ENCODE results near the gene SMG5. TPM values are rescaled to one million over a fixed set of nuclear protein-coding genes. Genes with fewer than 3 reads are reported as not detected.
"Not testable (repeated sequence)": the region's sequence is repeated elsewhere in the genome, so short reads cannot be mapped to it uniquely, and the experiment has no call there.

SMG5 gene
- polyA plus RNA-seq, 1 of the 3 experiments (the other 2 are of a cell fraction), result 21.3 TPM

DNA sequence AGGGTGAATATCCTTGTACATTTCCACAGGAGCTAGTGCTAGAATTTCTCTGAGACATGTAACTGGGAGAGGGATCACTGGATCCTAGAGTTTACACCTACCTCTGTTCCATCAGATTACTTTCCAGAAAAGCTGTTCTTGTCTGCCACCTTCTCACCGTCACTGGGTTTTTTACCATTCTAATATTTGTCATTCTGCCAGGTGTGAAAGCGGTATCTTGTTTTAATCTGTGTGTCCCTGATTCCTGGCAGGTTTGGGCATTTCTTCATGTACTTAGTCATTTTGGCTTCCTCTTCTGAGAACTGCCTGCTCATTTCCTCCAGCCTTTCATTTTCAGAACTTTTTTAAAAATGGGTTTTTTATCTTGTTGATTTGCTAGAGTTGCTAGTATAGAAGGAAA is 64.8 kb downstream of the SMG5 start:
- no peaks in the 10 kb centered on the region for H3K9me2 ChIP-seq
- no peak for DNase-seq
- H3K36me3 ChIP-seq (replicated peaks in 1 of 2; ENCODE audit: control insufficient read depth in 1 of 2, insufficient read depth in 2 of 2, low read length in 1 of 2), result peaks cover 6 to 12% of the 10 kb centered on the region in 2 experiments
- 35% methylated on average over 2 of the region's 2 CpGs for WGBS (ENCODE audit: low lambda C conversion rate)
- H3K4me3 ChIP-seq (ENCODE audit: low read depth in 2 of 2, low read length in 1 of 2), result no peak overlapping the region
- H3K9ac ChIP-seq, result peak overlapping the region; percentile 3; the same call in 1 of the 2 replicates
- H3K4me1 ChIP-seq (ENCODE audit: control insufficient read depth in 1 of 2, insufficient read depth in 2 of 2, low read depth in 1 of 2, low read length in 1 of 2), result peaks cover 3 to 7% of the 10 kb centered on the region in 2 experiments; a peak in 1 of 4 replicates
- peak overlapping the region; percentile 10; the same call in 1 of the 2 replicates for H3K4me2 ChIP-seq
- ChIA-PET CTCF (interaction anchor here (0.7 to 1.2 kb wide), 3 partner anchors 8 to 88 kb away, joined by 3 to 5 read pairs (median 4); no protein-coding TSS in a partner anchor), POLR2A (no interaction called here)
- H3K27me3 ChIP-seq (ENCODE audit: insufficient read depth), result no peaks in the 10 kb centered on the region
- H3K27ac ChIP-seq (ENCODE audit: low read depth in 2 of 2, low read length in 1 of 2), result peak overlapping the region in 1 of 2 experiments; percentile 63; a peak in 2 of 4 replicates
- TF ChIP-seq TCF12 (IDR thresholded peaks at IDR 0.05) (peak; percentile 64), JUND (IDR thresholded peaks at IDR 0.05) (peak; percentile 34; the same call in 1 of the 2 replicates), EP300 (IDR thresholded peaks at IDR 0.05; ENCODE audit: borderline replicate concordance in 1 of 2, low read depth in 1 of 2, low read length in 1 of 2) (0 out of 4 replicates have a peak, but pooled peaks of 1 of the 2 experiments have one; percentile 19), NFIC (IDR thresholded peaks at IDR 0.05; ENCODE audit: borderline replicate concordance) (peak; percentile 74), FOSL2 (IDR thresholded peaks at IDR 0.05; ENCODE audit: borderline replicate concordance, low read depth) (peak; percentile 13; the same call in 1 of the 2 replicates), FOXM1 (IDR thresholded peaks at IDR 0.05; ENCODE audit: low read depth) (no peak), SMC3 (IDR thresholded peaks at IDR 0.05; ENCODE audit: low read depth, low read length) (no peak)
- H4K20me1 ChIP-seq (ENCODE audit: insufficient read depth), result no peaks in the 10 kb centered on the region
- H3K9me3 ChIP-seq, result no peaks in the 10 kb centered on the region
- H3K79me2 ChIP-seq (ENCODE audit: insufficient read depth), result peaks cover 38% of the 10 kb centered on the region
- no peak overlapping the region for H2AFZ ChIP-seq (ENCODE audit: low read depth)
- H3F3A ChIP-seq (replicated peaks; ENCODE audit: insufficient read depth), result peaks cover 39% of the 10 kb centered on the region

DNA sequence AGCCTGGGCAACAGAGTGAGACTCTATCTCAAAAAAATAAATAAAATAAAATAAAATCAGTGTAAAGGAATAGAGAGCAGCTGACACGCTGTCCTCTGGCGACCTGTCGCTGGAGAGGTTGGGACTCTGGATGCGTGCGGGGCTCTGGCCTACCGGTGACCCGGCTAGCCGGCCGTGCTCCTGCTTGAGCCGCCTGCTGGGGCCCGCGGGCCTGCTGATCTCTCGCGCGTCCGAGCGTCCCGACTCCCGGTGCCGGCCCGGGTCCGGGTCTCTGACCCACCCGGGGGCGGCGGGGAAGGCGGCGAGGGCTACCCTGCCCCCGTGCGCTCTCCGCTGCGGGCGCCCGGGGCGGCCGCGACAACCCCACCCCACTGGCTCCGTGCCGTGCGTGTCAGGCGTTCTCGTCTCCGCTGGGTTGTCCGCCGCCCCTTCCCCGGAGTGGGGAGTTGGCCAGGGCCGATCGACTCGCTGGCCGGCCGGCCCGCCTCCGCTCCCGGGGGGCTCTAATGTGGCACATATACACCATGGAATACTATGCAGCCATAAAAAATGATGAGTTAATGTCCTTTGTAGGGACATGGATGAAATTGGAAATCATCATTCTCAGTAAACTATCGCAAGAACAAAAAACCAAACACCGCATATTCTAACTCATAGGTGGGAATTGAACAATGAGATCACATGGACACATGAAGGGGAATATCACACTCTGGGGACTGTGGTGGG is 66.1 kb downstream of the SMG5 start:
- 98% methylated on average over 47 of the region's 55 CpGs for WGBS (ENCODE audit: low lambda C conversion rate)
- POLR2A ChIA-PET, result not testable (repeated sequence)
- CTCF ChIA-PET, result interaction anchor here (0.7 kb wide), 1 partner anchor 14 kb away, joined by 3 read pairs; no protein-coding TSS in a partner anchor

DNA sequence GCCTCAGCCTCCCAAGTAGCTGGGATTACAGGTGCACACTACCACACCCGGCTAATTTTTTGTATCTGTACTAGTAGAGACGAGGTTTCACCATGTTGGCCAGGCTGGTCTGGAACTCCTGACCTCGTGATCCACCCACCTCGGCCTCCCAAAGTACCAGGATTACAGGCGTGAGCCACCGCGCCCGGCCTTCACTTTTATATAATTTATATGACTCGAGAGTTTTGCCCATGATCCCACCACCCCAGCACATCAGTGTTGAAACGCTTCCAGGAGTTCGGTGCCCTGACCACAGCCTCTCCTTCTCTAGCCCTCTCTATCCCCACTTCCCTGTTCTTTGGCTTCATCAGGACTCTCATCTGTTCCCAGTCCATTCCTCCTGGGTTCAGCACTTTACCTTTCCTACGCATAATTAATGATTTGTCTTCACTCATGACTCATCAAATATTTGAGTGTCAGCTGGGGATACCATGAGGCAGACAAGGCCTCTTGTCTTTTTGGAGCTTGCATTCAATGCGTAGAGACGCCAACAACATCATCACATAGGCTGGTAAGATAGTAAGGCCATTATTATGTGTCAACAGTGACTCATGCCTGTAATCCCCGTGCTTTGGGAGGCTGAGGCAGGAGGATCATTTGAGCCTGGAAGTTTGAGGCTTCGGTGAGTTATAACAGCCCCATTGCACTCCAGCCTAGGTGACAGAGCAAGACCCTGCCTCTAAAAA is 68.4 kb downstream of the SMG5 start:
- WGBS (ENCODE audit: low lambda C conversion rate), result 58% methylated on average over 16 of the region's 16 CpGs
- no peak for TF ChIP-seq SIN3A (IDR thresholded peaks at IDR 0.05; ENCODE audit: borderline replicate concordance, low read depth, low read length)
- TF ChIP-seq EZH2phosphoT487 (IDR thresholded peaks at IDR 0.05; ENCODE audit: borderline replicate concordance, low read depth), result no peak
- TF ChIP-seq, protein P1, sequence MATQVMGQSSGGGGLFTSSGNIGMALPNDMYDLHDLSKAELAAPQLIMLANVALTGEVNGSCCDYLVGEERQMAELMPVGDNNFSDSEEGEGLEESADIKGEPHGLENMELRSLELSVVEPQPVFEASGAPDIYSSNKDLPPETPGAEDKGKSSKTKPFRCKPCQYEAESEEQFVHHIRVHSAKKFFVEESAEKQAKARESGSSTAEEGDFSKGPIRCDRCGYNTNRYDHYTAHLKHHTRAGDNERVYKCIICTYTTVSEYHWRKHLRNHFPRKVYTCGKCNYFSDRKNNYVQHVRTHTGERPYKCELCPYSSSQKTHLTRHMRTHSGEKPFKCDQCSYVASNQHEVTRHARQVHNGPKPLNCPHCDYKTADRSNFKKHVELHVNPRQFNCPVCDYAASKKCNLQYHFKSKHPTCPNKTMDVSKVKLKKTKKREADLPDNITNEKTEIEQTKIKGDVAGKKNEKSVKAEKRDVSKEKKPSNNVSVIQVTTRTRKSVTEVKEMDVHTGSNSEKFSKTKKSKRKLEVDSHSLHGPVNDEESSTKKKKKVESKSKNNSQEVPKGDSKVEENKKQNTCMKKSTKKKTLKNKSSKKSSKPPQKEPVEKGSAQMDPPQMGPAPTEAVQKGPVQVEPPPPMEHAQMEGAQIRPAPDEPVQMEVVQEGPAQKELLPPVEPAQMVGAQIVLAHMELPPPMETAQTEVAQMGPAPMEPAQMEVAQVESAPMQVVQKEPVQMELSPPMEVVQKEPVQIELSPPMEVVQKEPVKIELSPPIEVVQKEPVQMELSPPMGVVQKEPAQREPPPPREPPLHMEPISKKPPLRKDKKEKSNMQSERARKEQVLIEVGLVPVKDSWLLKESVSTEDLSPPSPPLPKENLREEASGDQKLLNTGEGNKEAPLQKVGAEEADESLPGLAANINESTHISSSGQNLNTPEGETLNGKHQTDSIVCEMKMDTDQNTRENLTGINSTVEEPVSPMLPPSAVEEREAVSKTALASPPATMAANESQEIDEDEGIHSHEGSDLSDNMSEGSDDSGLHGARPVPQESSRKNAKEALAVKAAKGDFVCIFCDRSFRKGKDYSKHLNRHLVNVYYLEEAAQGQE (IDR thresholded peaks at IDR 0.05; ENCODE audit: low read depth, low read length), result no peak
- TF ChIP-seq TAF1 (IDR thresholded peaks at IDR 0.05; ENCODE audit: borderline replicate concordance, low read depth, low read length), result no peak
- peak; percentile 73 for TF ChIP-seq FOSL2 (IDR thresholded peaks at IDR 0.05; ENCODE audit: borderline replicate concordance, low read depth)
- TF ChIP-seq, protein P2, sequence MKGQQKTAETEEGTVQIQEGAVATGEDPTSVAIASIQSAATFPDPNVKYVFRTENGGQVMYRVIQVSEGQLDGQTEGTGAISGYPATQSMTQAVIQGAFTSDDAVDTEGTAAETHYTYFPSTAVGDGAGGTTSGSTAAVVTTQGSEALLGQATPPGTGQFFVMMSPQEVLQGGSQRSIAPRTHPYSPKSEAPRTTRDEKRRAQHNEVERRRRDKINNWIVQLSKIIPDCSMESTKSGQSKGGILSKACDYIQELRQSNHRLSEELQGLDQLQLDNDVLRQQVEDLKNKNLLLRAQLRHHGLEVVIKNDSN (IDR thresholded peaks at IDR 0.05; ENCODE audit: borderline replicate concordance, low read depth), result no peak

More for the DNA sequence above, 66.1 kb downstream of the SMG5 start:
- not testable (repeated sequence) for DNase-seq; H3K27ac ChIP-seq (ENCODE audit: low read depth in 2 of 2, low read length in 1 of 2); H3K27me3 ChIP-seq (ENCODE audit: insufficient read depth); H3K4me1 ChIP-seq (ENCODE audit: control insufficient read depth in 1 of 2, insufficient read depth in 2 of 2, low read depth in 1 of 2, low read length in 1 of 2); H3K9ac ChIP-seq; H2AFZ ChIP-seq (ENCODE audit: low read depth); H3K4me2 ChIP-seq; H3K9me3 ChIP-seq; H4K20me1 ChIP-seq (ENCODE audit: insufficient read depth); H3K4me3 ChIP-seq (ENCODE audit: low read depth in 2 of 2, low read length in 1 of 2); H3K9me2 ChIP-seq
- Histone ChIP-seq H3F3A (replicated peaks; ENCODE audit: insufficient read depth) (peaks cover 31% of the 10 kb centered on the region), H3K79me2 (ENCODE audit: insufficient read depth) (peaks cover 38% of the 10 kb centered on the region), H3K36me3 (replicated peaks in 1 of 2; ENCODE audit: control insufficient read depth in 1 of 2, insufficient read depth in 2 of 2, low read length in 1 of 2) (peaks cover 8 to 12% of the 10 kb centered on the region in 2 experiments)

More for the DNA sequence above, 68.4 kb downstream of the SMG5 start:
- H3K27ac ChIP-seq (ENCODE audit: low read depth in 2 of 2, low read length in 1 of 2), result peak overlapping the region; percentile 2 to 94; a peak in 2 of 4 replicates
- H3K27me3 ChIP-seq (ENCODE audit: insufficient read depth), result no peaks in the 10 kb centered on the region
- no peak for DNase-seq
- peak overlapping the region; percentile 85; the same call in 1 of the 2 replicates for H3K9ac ChIP-seq
- no peak overlapping the region for H2AFZ ChIP-seq (ENCODE audit: low read depth)
- H3K36me3 ChIP-seq (replicated peaks in 1 of 2; ENCODE audit: control insufficient read depth in 1 of 2, insufficient read depth in 2 of 2, low read length in 1 of 2), result peaks cover 6 to 24% of the 10 kb centered on the region in 2 experiments
- H3K9me3 ChIP-seq, result no peaks in the 10 kb centered on the region
- H4K20me1 ChIP-seq (ENCODE audit: insufficient read depth), result no peaks in the 10 kb centered on the region
- ChIA-PET CTCF (interaction anchor here (1.2 to 3.6 kb wide), 8 partner anchors 11 to 106 kb away, joined by 3 to 44 read pairs (median 6); no protein-coding TSS in a partner anchor), POLR2A (interaction anchor here (0.6 to 1.9 kb wide), 4 partner anchors 14 to 235 kb away, joined by 3 to 17 read pairs (median 4); no protein-coding TSS in a partner anchor)
- H3K4me3 ChIP-seq (ENCODE audit: low read depth in 2 of 2, low read length in 1 of 2), result peak overlapping the region; percentile 67 to 70; a peak in 3 of 4 replicates
- H3K4me2 ChIP-seq, result peak overlapping the region; percentile 92; the same call in 1 of the 2 replicates
- peaks cover 7 to 8% of the 10 kb centered on the region in 2 experiments; a peak in 2 of 4 replicates for H3K4me1 ChIP-seq (ENCODE audit: control insufficient read depth in 1 of 2, insufficient read depth in 2 of 2, low read depth in 1 of 2, low read length in 1 of 2)
- H3K9me2 ChIP-seq, result no peaks in the 10 kb centered on the region
- peaks cover 20% of the 10 kb centered on the region for H3K79me2 ChIP-seq (ENCODE audit: insufficient read depth)
- peaks cover 31% of the 10 kb centered on the region for H3F3A ChIP-seq (replicated peaks; ENCODE audit: insufficient read depth)

Measured in SK-N-SH (cell line).